NCI-H1436 treated with DMSO at 0.1 percent for 48 hours (cell line): ENCODE results near the gene RHBDD3.

Experiments
- DNase-seq: peaks from one replicate; lab custom pipeline; 2025; lab: John Stamatoyannopoulos, UW

The RHBDD3 gene

DNA sequence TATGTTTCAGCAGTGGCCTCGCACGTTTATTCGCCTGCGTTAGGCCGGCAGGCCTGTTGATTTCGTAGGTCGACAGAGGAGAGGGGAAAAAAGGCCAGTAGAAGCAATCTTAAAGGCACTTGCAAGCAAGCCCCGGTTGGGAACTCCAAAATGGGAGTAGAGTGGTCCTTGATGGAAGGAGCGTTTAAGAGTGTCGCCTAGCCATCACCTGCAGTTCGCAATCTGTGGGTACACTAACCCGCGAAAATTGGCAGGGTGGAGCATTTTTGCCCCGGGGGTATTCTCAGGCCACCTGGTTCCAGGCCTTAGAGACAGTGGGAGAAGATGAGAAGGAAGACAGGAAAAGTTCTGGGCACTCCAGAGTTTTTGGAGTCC is 1.4 kb upstream of the RHBDD3 start:
- DNase-seq: no peak

- no peak for DNase-seq
These were observed 889 bp upstream of the RHBDD3 start for GRCh38 chr22:29268511-29269229.

- DNase-seq: no peak
These were observed 321 bp downstream of the RHBDD3 start for GRCh38 chr22:29267462-29267857.

GRCh38 chr22:29266564-29267461 is 968 bp downstream of the RHBDD3 start:
- DNase-seq: no peak

DNA sequence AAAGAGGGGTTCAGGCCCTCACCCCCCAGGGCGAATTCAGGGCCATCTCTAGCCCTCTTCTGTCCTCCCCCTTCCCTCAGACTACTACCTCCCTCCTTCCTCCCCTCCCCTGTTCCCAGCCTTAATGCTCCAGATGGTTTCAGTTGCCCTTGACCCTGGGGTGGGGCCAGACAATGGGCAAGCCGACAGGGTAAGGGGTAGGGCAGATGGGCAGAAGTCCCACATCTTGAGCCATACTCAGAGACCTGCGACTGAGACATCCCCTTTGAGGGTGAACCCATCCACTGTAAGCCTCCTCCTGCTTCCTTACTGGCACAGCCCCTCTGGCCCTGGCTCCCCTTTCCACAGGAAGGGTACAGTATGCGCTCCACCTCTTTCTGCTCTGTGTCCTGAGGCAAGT is 1.9 kb downstream of the RHBDD3 start:
- no peak for DNase-seq

DNA sequence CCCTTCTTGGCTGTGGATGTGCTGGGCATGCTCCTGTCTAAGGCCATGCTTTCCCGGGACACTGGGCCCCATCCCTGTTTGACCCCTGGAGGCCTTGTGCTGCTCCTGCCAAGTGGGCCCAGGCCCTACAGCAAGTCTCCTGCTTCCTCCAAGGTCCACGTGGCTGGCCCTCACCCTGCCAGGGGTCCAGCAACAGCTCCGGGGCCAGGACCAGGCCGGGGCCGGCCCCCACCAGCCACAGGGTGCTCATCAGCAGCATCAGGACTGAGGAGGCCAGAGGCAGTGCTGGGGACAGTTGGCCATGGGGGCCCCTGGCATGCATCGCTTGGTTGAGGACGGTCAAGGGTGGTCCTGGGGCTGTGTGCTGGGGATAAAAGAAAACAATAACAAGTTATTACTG is 2.5 kb downstream of the RHBDD3 start:
- DNase-seq: no peak

- no peak for DNase-seq
These were observed 3.9 kb downstream of the RHBDD3 start for GRCh38 chr22:29263791-29264276.

DNA sequence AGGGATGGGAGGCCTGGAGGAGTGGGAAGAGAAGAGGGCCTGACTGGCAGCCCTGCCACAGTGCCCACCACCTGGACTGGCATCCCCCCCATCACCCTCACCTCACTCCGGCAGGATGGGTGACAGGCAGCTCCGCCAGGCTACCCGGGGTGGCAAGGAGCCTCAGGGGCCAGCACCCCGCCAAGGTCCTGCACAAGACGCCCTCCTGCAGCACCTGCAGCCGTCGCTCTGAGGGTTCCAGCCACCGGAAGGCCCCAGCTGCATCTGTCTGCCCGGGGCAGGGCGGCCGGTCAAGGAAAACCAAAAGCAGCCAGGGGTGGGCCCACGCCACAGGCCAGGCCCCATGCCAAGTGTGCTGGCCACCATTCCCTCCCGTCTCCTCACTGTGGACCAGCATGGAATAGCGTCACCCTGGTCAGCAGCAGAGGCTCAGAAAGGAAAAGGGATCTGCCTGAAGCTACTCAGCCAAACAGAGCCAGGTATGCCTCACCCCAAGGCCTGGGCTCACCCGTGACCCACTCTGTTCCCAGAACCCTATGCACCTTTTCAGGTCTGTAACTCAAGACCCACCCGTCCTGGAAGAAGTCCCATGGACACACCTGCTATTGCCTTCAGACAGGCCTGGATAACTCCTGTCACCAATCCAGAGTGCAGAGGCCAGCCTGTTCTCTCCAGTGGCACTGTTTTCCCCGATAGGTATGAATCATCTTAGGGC is 7.0 kb downstream of the RHBDD3 start:
- DNase-seq: no peak

GRCh38 chr22:29260031-29260560 is 7.7 kb downstream of the RHBDD3 start:
- no peak for DNase-seq

GRCh38 chr22:29259253-29259899 is 8.4 kb downstream of the RHBDD3 start:
- DNase-seq: no peak

DNA sequence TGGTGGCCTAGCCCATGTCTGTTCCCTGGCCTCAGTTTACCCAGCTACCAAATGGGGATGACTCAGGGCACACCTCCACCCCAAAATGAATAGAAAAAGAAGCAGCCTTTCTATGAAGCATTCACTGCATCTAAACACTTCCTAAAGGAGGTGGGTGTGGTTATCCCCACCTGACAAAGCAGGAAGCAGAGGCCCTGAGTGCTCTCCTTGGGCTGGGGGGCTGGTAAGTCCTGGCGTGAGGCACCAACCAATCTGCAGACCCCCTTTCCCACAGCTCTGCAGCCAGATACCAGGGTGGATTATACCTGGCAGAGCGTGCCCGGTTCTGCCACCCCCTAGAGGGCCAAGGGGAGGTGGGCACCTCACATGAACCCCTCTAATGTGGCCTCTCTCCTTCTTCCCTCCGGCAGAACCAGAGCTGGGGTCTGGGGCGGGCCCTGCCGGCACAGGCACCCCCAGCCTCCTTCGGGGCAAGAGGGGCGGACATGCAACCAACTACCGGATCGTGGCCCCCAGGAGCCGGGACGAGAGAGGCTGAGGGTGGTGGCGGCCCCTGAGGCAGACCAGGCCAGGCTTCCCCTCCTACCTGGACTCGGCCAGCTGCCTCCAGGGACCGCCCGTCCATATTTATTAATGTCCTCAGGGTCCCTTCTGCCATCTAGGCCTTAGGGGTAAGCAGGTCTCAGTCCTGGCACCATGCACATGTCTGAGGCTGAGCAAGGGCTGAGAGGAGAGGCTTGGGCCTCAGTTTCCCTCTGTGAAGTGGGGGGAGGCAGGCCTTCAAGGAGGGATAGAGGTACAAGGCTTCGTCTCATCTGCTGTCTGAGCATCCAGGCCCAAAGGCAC is 9.2 kb downstream of the RHBDD3 start:
- DNase-seq: no peak

GRCh38 chr22:29257751-29258181 is 10.0 kb downstream of the RHBDD3 start:
- DNase-seq: no peak

GRCh38 chr22:29256606-29257325 is 11.0 kb downstream of the RHBDD3 start:
- no peak for DNase-seq

DNA sequence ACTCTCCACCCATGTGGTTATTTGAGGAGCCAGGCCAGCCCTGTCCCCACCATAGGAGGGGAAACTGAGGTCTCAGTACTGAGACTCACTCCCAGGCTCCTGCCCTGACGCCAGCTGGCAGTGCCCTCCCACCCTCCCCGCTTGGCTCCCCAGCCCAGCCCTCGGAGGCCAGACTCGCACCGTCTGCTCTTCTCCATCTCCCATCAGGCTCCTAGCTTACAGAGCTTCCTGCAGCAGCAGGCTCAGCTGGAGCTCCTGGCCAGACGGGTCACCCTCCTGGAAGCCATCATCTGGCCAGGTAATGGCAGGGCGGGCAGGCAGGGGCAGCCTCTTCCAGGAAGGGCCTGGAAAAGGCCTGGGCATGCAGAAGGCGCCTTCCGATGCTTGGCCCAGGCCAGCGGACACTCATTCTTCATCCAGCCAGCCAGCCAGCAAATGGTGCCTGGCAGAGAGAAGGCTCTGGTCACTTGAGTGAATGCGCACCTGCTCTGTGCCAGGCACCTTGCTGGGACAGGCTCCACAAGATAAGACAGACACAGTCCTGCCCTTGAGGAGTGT is 12.6 kb downstream of the RHBDD3 start:
- no peak for DNase-seq

DNA sequence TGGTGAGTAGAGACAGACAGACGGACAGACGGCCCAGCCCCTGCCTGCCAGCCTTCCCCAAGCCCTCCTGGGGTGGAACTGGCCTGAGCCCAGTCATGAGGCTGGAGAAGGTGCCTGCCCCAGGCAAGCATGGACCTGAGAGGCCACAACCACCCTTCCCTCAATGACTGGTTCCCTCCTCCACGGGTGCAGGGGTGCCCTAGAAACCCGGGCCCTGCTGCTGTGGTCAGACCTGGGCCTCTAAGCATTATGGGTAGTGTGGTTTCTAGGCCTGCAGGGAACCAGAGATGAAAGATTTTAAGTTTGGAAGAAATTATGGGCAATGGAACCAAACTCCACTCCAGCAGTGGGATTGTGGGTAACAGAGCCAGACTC is 13.5 kb downstream of the RHBDD3 start:
- DNase-seq: no peak

GRCh38 chr22:29253561-29254285 is 14.1 kb downstream of the RHBDD3 start:
- DNase-seq: no peak

GRCh38 chr22:29251981-29252911 is 15.5 kb downstream of the RHBDD3 start:
- no peak for DNase-seq

- DNase-seq: no peak
These were observed 16.5 kb downstream of the RHBDD3 start for GRCh38 chr22:29251265-29251664.
